GM12878 (cell line): ENCODE results near the gene PLCG2. TPM values are rescaled to one million over a fixed set of nuclear protein-coding genes. Genes with fewer than 3 reads are reported as not detected.

ENCODE experiments used
- ATAC-seq: fragments of 200-7000 bp; cut with Tn5 transposase; 3 replicates; pipeline ENCODE4 v1.9.1; 2020; ENCODE audit warnings: mild to moderate bottlenecking, moderate library complexity
- BruUV-seq: library from RNA; stranded (reverse); fragments of 400-500 nt; replicated peaks from 2 replicates; lab custom pipeline; 2021; lab: Mats Ljungman, UMichigan
- CTCF ChIA-PET: fragments of 300-600 bp; sonication (Branson Sonifier 250); formaldehyde crosslinking; extraction: SDS; loops from one replicate; lab custom pipeline; 2021; ENCODE audit warnings: inconsistent platforms; lab: Yijun Ruan, JAX
- POLR2A ChIA-PET: fragments of 350-600 bp; formaldehyde crosslinking; extraction: SDS; loops from one replicate; lab custom pipeline; 2021; ENCODE audit warnings: inconsistent platforms; lab: Charles Lee
- RAD21 ChIA-PET: fragments of 300-600 bp; sonication (Branson Sonifier 250); formaldehyde crosslinking; loops from one replicate; lab custom pipeline; 2023; ENCODE audit warnings: antibody characterized with exemption; ENCODE audit not compliant: unreplicated experiment; lab: Charles Lee
- SMC1A ChIA-PET: fragments of 300-600 bp; sonication (Branson Sonifier 250); formaldehyde crosslinking; loops from one replicate; lab custom pipeline; 2023; ENCODE audit not compliant: unreplicated experiment, uncharacterized antibody; lab: Charles Lee
- DNase-seq: peaks from one replicate; pipeline ENCODE4 v3.0.0-alpha.2; 2011; ENCODE audit warnings: low read depth, low spot score
- FAIRE-seq: peaks from 3 replicates; lab custom pipeline; 2011; peaks lifted over from hg19 to GRCh38; lab: Jason Lieb, UNC
- H2AFZ ChIP-seq: 2 replicates; pipeline ENCODE4 v1.6.0; 2011; ENCODE audit warnings: low read depth, low read length, control low read depth; ENCODE audit not compliant: control insufficient read depth
- H3K27ac ChIP-seq: 2 replicates; pipeline ENCODE4 v1.5.1; 2011; ENCODE audit warnings: control low read depth; ENCODE audit not compliant: control insufficient read depth, insufficient read depth
- H3K27me3 ChIP-seq, 2 experiments: replicated peaks in 1 of 2; 2 replicates each; pipeline versions ENCODE4 v1.6.0 to v1.6.1; 2011; ENCODE audit warnings: low read length in 1 of 2; ENCODE audit not compliant: control insufficient read depth in 2 of 2, insufficient read depth in 2 of 2
- H3K36me3 ChIP-seq, 2 experiments: 2 replicates each; pipeline ENCODE4 v1.5.1; 2011; ENCODE audit warnings: low read length in 1 of 2; ENCODE audit not compliant: control insufficient read depth in 2 of 2, insufficient read depth in 2 of 2
- H3K4me1 ChIP-seq: 2 replicates; pipeline ENCODE4 v1.6.1; 2011; ENCODE audit warnings: mild to moderate bottlenecking, low read length, moderate library complexity, mixed read lengths; ENCODE audit not compliant: control insufficient read depth, insufficient read depth
- H3K4me2 ChIP-seq: 2 replicates; pipeline ENCODE4 v1.6.0; 2011; ENCODE audit warnings: control low read depth; ENCODE audit not compliant: control insufficient read depth, insufficient read depth
- H3K4me3 ChIP-seq: fragments of 200-600 bp; sonication (generic); 2 replicates; pipeline ENCODE4 v1.5.1; 2016
- H3K79me2 ChIP-seq: 2 replicates; pipeline ENCODE4 v1.6.0; 2011; ENCODE audit warnings: low read length; ENCODE audit not compliant: control insufficient read depth, insufficient read depth
- H3K9ac ChIP-seq: 2 replicates; pipeline ENCODE4 v1.8.0; 2011; ENCODE audit warnings: low read length, control low read depth, mixed read lengths; ENCODE audit not compliant: control insufficient read depth, insufficient read depth
- H3K9me3 ChIP-seq: replicated peaks from 3 replicates; pipeline ENCODE4 v1.5.1; 2011; ENCODE audit warnings: mild to moderate bottlenecking, low read length; ENCODE audit not compliant: control insufficient read depth, insufficient read depth
- H4K20me1 ChIP-seq: 2 replicates; pipeline ENCODE4 v1.6.0; 2011; ENCODE audit not compliant: control insufficient read depth, insufficient read depth
- CBFB ChIP-seq: IDR thresholded peaks from 2 replicates; pipeline ENCODE4 v1.6.1; 2016; ENCODE audit warnings: antibody characterized with exemption, low read depth
- LARP7 ChIP-seq: fragments of 450-650 bp; IDR thresholded peaks from 2 replicates; pipeline ENCODE4 v1.6.1; 2017; ENCODE audit warnings: mild to moderate bottlenecking
- NBN ChIP-seq: fragments of 450-650 bp; IDR thresholded peaks from 2 replicates; pipeline ENCODE4 v1.6.1; 2016
- NFYA ChIP-seq: IDR thresholded peaks from 2 replicates; pipeline ENCODE4 v1.6.1; 2011; ENCODE audit warnings: low read depth, mild to moderate bottlenecking, low read length, improper control_type of control experiment, borderline replicate concordance
- RELA ChIP-seq: fragments of 450-650 bp; IDR thresholded peaks from 2 replicates; pipeline ENCODE4 v1.8.0; 2014; ENCODE audit warnings: borderline replicate concordance; ENCODE audit not compliant: partially characterized antibody
- RFX5 ChIP-seq: IDR thresholded peaks from 2 replicates; pipeline ENCODE4 v1.6.1; 2011; ENCODE audit warnings: low read depth, low read length, improper control_type of control experiment
- SPI1 ChIP-seq: IDR thresholded peaks from 2 replicates; pipeline ENCODE4 v1.6.1; 2011; ENCODE audit warnings: low read depth, mild to moderate bottlenecking, low read length, moderate library complexity, borderline replicate concordance; ENCODE audit not compliant: insufficient read depth
- TBL1XR1 ChIP-seq: IDR thresholded peaks from 2 replicates; pipeline ENCODE4 v1.6.1; 2012; ENCODE audit warnings: low read depth, low read length, improper control_type of control experiment
- YBX1 ChIP-seq: fragments of 450-650 bp; IDR thresholded peaks from 2 replicates; pipeline ENCODE4 v1.6.1; 2016; ENCODE audit warnings: antibody characterized with exemption
- ZNF384 ChIP-seq: IDR thresholded peaks from 2 replicates; pipeline ENCODE4 v1.6.1; 2012; ENCODE audit warnings: low read depth, mild to moderate bottlenecking, low read length, improper control_type of control experiment, borderline replicate concordance
- WGBS: methylation state at CpG from one replicate; pipeline ENCODE4 v1.1.6; 2016; ENCODE audit warnings: low lambda C conversion rate; ENCODE audit not compliant: insufficient replicate concordance, insufficient coverage; ENCODE audit errors: missing lambda C conversion rate; 5-methylcytosine and 5-hydroxymethylcytosine counted together
- in situ Hi-C: fragments of 300-500 bp; cut with MboI; formaldehyde crosslinking; loops from 9 replicates; pipeline ENCODE4 v1.14.3; 2018; ENCODE audit warnings: mixed read lengths
- intact Hi-C: fragments of 100-400 bp; cut with micrococcal nuclease; formaldehyde crosslinking; loops from one replicate; pipeline ENCODE4 v1.14.2; 2022; ENCODE audit not compliant: unreplicated experiment
- polyA plus RNA-seq, 11 experiments: library from polyadenylated mRNA; depleted of rRNA in 4 of 11; unstranded in 6 of 11; stranded (reverse) in 5 of 11; fragments of >200 nt; fragmentation: Nextera tagmentation in 4 of 11; fragmentation: Illumina TruSeq in 1 of 11; extraction: Ambion mirVana in 4 of 11; extraction: Trizol in 1 of 11; gene quantifications; 1 replicate in 1 of 11; 2 replicates in 10 of 11; pipeline versions ENCODE4 v1.2.1 to v1.2.3, GENCODE V29; 2011 to 2016; ENCODE audit warnings: inconsistent platforms in 2 of 11, missing spikeins in 2 of 11, low read depth in 1 of 11
- total RNA-seq, 4 experiments: library from RNA; depleted of rRNA in 3 of 4; stranded (reverse); fragments of >200 nt in 3 of 4; fragmentation: Illumina TruSeq in 1 of 4; extraction: Trizol in 1 of 4; gene quantifications; 2 replicates each; pipeline versions ENCODE4 v1.2.1 to v1.2.3, GENCODE V29; 2013 to 2021
- TF ChIP-seq, protein P1 (sequence below): IDR thresholded peaks from 2 replicates; pipeline ENCODE4 v1.6.1; 2011; ENCODE audit warnings: borderline replicate concordance, low read depth, mild to moderate bottlenecking, moderate library complexity, low read length; ENCODE audit not compliant: insufficient read depth, poor library complexity, severe bottlenecking
- TF ChIP-seq, protein P2 (sequence below): IDR thresholded peaks from 2 replicates; pipeline ENCODE4 v1.6.1; 2012; ENCODE audit warnings: low read depth, low read length, improper control_type of control experiment
- TF ChIP-seq, protein P3 (sequence below): fragments of 450-650 bp; IDR thresholded peaks from 2 replicates; pipeline ENCODE4 v1.6.1; 2017; ENCODE audit warnings: low read depth, mild to moderate bottlenecking, moderate library complexity
- TF ChIP-seq, protein P4 (sequence below): IDR thresholded peaks from 2 replicates; pipeline ENCODE4 v1.6.1; 2012; ENCODE audit warnings: low read depth, low read length, improper control_type of control experiment
- TF ChIP-seq, protein P5 (sequence below): fragments of 450-650 bp; IDR thresholded peaks from 2 replicates; pipeline ENCODE4 v1.6.1; 2016; ENCODE audit warnings: mild to moderate bottlenecking
- TF ChIP-seq, protein P6 (sequence below): IDR thresholded peaks from 2 replicates; pipeline ENCODE4 v1.6.1; 2011; ENCODE audit warnings: low read depth, low read length, improper control_type of control experiment, borderline replicate concordance

The PLCG2 gene
- total and polyA plus RNA-seq, 10 of the 15 experiments (the other 5 are each of a cell fraction or from before 2014, with no cell fraction given) = 47.6 to 256 (median 149) TPM

DNA sequence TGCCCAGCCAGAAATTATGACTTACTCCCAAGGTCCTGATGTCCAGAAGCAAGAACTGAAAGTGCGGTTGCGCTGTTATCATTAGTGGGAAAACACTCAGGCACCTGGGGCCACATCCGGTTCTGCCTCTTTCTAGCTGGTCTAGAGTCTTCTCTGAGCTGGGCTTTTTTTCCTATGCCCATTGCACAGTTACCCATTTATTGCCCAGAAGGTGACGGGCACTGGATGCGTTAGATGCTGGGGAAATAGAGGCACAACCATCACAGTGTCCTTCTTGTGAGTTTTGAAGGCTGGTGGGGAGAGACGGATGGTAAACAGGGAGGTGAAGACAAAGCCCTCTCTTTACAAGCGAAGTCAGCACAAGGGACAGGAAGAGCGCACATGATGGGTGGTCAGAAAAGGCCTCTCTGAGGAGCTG is 37.7 kb downstream of the PLCG2 start:
- no peak for FAIRE-seq
- TF ChIP-seq, protein P1, sequence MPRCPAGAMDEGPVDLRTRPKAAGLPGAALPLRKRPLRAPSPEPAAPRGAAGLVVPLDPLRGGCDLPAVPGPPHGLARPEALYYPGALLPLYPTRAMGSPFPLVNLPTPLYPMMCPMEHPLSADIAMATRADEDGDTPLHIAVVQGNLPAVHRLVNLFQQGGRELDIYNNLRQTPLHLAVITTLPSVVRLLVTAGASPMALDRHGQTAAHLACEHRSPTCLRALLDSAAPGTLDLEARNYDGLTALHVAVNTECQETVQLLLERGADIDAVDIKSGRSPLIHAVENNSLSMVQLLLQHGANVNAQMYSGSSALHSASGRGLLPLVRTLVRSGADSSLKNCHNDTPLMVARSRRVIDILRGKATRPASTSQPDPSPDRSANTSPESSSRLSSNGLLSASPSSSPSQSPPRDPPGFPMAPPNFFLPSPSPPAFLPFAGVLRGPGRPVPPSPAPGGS = peak; percentile 78
- TF ChIP-seq YBX1 (no peak), RFX5 (no peak), ZNF384 (no peak), LARP7 (no peak; the same call in 1 of the 2 replicates), CBFB (peak; percentile 39; the same call in 1 of the 2 replicates), NBN (0 out of 2 replicates have a peak, but pooled peaks have one; percentile 59), RELA (peak; percentile 10), NFYA (no peak), SPI1 (peak; percentile 75; the same call in 1 of the 2 replicates), TBL1XR1 (peak; percentile 78; the same call in 1 of the 2 replicates)
- TF ChIP-seq, protein P2, sequence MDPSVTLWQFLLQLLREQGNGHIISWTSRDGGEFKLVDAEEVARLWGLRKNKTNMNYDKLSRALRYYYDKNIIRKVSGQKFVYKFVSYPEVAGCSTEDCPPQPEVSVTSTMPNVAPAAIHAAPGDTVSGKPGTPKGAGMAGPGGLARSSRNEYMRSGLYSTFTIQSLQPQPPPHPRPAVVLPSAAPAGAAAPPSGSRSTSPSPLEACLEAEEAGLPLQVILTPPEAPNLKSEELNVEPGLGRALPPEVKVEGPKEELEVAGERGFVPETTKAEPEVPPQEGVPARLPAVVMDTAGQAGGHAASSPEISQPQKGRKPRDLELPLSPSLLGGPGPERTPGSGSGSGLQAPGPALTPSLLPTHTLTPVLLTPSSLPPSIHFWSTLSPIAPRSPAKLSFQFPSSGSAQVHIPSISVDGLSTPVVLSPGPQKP = peak; percentile 44; the same call in 1 of the 2 replicates
- TF ChIP-seq, protein P3, sequence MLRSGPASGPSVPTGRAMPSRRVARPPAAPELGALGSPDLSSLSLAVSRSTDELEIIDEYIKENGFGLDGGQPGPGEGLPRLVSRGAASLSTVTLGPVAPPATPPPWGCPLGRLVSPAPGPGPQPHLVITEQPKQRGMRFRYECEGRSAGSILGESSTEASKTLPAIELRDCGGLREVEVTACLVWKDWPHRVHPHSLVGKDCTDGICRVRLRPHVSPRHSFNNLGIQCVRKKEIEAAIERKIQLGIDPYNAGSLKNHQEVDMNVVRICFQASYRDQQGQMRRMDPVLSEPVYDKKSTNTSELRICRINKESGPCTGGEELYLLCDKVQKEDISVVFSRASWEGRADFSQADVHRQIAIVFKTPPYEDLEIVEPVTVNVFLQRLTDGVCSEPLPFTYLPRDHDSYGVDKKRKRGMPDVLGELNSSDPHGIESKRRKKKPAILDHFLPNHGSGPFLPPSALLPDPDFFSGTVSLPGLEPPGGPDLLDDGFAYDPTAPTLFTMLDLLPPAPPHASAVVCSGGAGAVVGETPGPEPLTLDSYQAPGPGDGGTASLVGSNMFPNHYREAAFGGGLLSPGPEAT = peak; percentile 88
- TF ChIP-seq, protein P4, sequence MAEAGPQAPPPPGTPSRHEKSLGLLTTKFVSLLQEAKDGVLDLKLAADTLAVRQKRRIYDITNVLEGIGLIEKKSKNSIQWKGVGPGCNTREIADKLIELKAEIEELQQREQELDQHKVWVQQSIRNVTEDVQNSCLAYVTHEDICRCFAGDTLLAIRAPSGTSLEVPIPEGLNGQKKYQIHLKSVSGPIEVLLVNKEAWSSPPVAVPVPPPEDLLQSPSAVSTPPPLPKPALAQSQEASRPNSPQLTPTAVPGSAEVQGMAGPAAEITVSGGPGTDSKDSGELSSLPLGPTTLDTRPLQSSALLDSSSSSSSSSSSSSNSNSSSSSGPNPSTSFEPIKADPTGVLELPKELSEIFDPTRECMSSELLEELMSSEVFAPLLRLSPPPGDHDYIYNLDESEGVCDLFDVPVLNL = no peak
- TF ChIP-seq, protein P5, sequence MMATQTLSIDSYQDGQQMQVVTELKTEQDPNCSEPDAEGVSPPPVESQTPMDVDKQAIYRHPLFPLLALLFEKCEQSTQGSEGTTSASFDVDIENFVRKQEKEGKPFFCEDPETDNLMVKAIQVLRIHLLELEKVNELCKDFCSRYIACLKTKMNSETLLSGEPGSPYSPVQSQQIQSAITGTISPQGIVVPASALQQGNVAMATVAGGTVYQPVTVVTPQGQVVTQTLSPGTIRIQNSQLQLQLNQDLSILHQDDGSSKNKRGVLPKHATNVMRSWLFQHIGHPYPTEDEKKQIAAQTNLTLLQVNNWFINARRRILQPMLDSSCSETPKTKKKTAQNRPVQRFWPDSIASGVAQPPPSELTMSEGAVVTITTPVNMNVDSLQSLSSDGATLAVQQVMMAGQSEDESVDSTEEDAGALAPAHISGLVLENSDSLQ = no peak
- TF ChIP-seq, protein P6, sequence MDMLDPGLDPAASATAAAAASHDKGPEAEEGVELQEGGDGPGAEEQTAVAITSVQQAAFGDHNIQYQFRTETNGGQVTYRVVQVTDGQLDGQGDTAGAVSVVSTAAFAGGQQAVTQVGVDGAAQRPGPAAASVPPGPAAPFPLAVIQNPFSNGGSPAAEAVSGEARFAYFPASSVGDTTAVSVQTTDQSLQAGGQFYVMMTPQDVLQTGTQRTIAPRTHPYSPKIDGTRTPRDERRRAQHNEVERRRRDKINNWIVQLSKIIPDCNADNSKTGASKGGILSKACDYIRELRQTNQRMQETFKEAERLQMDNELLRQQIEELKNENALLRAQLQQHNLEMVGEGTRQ = no peak

More for the DNA sequence above, 37.7 kb downstream of the PLCG2 start:
- no peaks in the 10 kb centered on the region for H4K20me1 ChIP-seq
- H3K9me3 ChIP-seq = peaks cover 2% of the 10 kb centered on the region; the same call in 1 of the 3 replicates
- 2% methylated on average over 8 of the region's 8 CpGs for WGBS
- peak overlapping the region; percentile 92 for H3K4me2 ChIP-seq
- H3K79me2 ChIP-seq = peaks cover 92% of the 10 kb centered on the region
- intact Hi-C loops = loop anchor here (1.0 to 10.0 kb wide), 4 partner anchors 19 to 332 kb away; no protein-coding TSS in a partner anchor
- RAD21 ChIA-PET = interaction anchor here (0.6 to 5.8 kb wide), 23 partner anchors 7 to 86 kb away, joined by 3 to 67 read pairs (median 11); partner anchors contain the start of gene PLCG2
- H3K4me3 ChIP-seq = peak overlapping the region; percentile 35; the same call in 1 of the 2 replicates
- peaks cover 4% of the 10 kb centered on the region in 2 experiments; a peak in 2 of 4 replicates for H3K36me3 ChIP-seq
- in situ Hi-C loops = no loop called here
- H3K27me3 ChIP-seq = no peaks in the 10 kb centered on the region
- POLR2A ChIA-PET = interaction anchor here (0.8 to 4.1 kb wide), 14 partner anchors 7 to 336 kb away, joined by 3 to 46 read pairs (median 8); partner anchors contain the start of gene PLCG2
- BruUV-seq = TSS peak; percentile 48
- ATAC-seq = peak; percentile 40
- peak; percentile 77 for DNase-seq
- no peak overlapping the region for H2AFZ ChIP-seq
- H3K4me1 ChIP-seq = peaks cover 78% of the 10 kb centered on the region
- H3K27ac ChIP-seq = peak overlapping the region; percentile 98
- SMC1A ChIA-PET = interaction anchor here (0.7 to 8.4 kb wide), 15 partner anchors 10 to 100 kb away, joined by 3 to 135 read pairs (median 9); partner anchors contain the start of gene PLCG2
- CTCF ChIA-PET = interaction anchor here (0.9 to 4.3 kb wide), 12 partner anchors 8 to 77 kb away, joined by 3 to 40 read pairs (median 9); no protein-coding TSS in a partner anchor
- H3K9ac ChIP-seq = peak overlapping the region; percentile 84
